ENCODE results near the gene TRDN.

TRDN gene

DNA sequence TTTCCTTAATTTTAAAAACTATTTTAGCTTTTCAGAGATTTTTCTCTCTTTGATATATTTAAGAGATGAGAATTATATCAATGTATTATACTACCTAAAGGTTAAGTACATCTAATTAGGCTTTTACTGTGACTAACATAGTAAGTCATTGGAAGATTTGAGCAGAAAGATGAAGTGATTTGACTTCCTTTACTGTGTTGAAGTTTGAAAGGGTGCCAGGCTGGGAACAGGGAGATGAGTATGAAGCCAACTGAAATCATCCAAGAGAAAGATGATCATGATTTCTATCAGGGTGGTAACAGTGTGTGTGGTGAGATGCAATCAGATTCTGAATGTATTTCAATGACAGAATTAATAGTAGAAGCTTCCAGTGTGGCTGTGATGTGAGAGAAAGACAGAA lies 87.3 kb downstream of the TRDN start:
- no peak overlapping the region for H3K4me3 ChIP-seq (replicated peaks; ENCODE audit: low read depth, low read length)
- DNase-seq (ENCODE audit: low read depth) = no peak
- TF ChIP-seq, protein P1, sequence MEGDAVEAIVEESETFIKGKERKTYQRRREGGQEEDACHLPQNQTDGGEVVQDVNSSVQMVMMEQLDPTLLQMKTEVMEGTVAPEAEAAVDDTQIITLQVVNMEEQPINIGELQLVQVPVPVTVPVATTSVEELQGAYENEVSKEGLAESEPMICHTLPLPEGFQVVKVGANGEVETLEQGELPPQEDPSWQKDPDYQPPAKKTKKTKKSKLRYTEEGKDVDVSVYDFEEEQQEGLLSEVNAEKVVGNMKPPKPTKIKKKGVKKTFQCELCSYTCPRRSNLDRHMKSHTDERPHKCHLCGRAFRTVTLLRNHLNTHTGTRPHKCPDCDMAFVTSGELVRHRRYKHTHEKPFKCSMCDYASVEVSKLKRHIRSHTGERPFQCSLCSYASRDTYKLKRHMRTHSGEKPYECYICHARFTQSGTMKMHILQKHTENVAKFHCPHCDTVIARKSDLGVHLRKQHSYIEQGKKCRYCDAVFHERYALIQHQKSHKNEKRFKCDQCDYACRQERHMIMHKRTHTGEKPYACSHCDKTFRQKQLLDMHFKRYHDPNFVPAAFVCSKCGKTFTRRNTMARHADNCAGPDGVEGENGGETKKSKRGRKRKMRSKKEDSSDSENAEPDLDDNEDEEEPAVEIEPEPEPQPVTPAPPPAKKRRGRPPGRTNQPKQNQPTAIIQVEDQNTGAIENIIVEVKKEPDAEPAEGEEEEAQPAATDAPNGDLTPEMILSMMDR (IDR thresholded peaks at IDR 0.05; ENCODE audit: low read length, missing control alignments) = no peak

DNA sequence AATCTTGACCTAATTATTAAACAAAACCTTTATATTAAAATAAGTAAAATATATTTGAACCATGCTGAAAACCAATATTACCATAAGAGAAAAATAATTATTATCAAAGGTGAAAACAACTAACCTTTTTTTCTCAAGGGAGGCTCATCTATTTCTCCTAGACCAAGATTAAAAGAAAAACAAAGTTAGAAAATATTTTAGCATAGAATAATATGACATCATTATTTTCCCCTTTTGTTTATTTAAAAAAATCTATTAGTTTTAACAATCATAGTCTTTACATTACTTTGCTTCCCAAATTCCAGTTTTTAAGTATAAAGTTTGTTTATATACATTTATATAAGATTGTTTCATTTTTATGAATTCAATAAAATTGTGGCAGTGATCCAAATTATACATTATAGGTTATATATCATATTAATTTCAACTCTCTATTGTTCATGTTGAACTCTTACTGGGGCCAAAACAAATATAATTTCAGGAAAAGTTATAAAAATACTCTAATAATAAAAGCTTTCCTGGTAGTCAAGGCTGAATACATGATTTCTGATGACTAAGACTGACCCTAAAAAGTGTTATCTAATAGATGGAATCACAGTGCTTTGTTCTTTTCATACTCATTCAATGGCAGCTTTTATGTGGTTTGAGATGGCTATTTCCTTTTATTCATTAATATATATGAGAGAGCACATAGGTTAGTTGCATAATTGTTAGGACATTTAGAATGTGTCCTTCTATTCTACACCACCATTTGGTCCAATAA lies 89.4 kb downstream of the TRDN start:
- no peak for DNase-seq (ENCODE audit: low read depth)
- TF ChIP-seq, protein P1 (IDR thresholded peaks at IDR 0.05; ENCODE audit: low read length, missing control alignments) = no peak
- no peak overlapping the region for H3K4me3 ChIP-seq (replicated peaks; ENCODE audit: low read depth, low read length)

DNA sequence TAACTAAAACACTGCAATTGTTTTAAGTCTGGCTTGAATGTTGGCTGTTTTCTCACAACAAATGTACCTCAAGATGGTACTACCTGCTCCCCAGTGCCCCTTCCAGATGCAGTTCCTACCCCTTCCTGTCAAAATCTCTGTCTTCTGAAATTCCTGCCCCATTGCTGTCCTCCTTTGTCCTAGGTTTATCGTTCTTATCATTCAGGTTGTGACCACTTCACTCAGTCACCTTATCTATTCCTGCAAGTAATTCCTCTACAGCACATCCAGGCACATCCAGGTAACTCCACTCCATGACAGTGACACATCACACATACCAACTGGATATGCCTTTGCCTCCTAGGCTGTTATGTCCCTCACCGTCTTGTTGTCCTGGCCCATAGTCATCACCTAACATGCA lies 90.2 kb downstream of the TRDN start:
- TF ChIP-seq, protein P1 (IDR thresholded peaks at IDR 0.05; ENCODE audit: low read length, missing control alignments) = no peak

DNA sequence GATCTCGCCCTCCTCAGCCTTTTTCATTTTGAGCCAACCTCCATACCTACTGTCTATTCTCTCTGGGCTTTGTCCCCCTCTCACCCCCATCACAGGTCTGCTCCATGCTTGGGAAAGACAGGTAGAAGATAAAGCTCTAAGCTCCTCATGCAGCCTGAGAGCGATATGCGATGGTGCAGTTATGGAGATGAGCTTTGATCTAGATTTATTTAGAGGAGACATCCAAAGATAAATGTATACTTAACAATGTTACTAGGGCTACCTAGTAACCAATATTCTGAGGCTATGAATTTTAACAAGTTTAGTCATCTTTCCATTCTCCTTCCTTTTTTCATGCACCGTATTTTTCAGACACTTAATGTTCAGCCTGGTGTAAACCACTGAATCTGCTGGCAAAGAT lies 95.3 kb downstream of the TRDN start:
- DNase-seq (ENCODE audit: low read depth) = no peak
- H3K4me3 ChIP-seq (replicated peaks; ENCODE audit: low read depth, low read length) = no peak overlapping the region
- TF ChIP-seq, protein P1 (IDR thresholded peaks at IDR 0.05; ENCODE audit: low read length, missing control alignments) = no peak

More for the DNA sequence above, 90.2 kb downstream of the TRDN start:
- DNase-seq (ENCODE audit: low read depth) = no peak
- no peak overlapping the region for H3K4me3 ChIP-seq (replicated peaks; ENCODE audit: low read depth, low read length)

DNA sequence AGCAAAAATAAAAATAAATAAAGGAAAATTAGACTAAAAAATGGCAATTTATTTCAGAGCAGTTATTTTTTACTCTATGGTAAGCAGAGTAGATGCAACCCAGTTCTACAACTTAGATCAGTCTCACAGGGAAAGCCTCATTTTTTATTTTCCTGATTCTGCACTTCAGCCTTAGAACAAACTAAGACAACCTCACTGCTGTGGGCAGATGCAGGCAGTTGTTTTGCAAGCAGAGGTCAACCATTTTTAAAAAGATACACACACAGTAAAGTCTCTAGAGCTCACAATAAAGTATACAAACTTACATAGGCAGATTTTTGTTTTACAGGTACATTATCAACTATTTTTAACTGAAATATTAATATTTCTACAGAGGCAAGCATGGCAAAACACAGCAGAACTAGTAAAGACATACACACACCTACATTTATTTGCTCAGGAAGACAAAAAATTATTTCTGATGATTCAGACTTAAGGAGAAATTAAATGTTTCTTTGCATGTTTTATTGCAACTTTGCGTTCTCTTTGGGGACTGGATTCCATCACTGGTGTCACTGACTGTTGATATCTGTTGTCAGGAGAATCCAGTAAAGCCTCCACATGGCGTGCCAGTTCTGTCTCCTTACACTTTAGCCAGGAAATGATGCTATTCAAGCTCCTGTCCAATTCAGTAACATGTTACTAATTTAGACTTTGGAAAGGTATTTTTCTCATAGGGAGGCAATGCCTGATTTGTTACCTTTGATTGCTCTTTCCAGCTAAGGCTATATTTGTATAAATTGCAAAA lies 102.7 kb downstream of the TRDN start:
- DNase-seq (ENCODE audit: low read depth) = no peak
- TF ChIP-seq, protein P1 (IDR thresholded peaks at IDR 0.05; ENCODE audit: low read length, missing control alignments) = no peak
- no peak overlapping the region for H3K4me3 ChIP-seq (replicated peaks; ENCODE audit: low read depth, low read length)

DNA sequence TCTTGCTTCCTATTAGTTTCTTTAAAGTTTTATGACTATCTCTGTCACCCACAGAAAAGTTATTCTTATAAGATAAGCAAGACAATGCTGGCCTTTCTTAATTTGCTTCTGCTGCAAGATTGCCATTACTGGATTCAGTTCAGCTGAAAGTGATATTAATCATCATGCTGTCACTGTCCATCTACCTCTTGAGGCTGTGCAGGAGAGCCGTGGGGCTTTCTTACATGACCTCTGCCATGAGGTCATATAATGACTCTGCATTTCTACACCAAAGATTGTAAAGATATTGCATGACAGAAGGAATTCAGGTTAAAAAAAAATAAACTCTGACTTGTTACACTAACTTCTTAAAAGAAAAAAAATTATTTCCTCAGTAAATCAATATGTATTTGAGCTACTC lies 106.9 kb downstream of the TRDN start:
- H3K4me3 ChIP-seq (replicated peaks; ENCODE audit: low read depth, low read length) = no peak overlapping the region
- no peak for DNase-seq (ENCODE audit: low read depth)
- TF ChIP-seq, protein P1 (IDR thresholded peaks at IDR 0.05; ENCODE audit: low read length, missing control alignments) = no peak

Data from fibroblast of pulmonary artery (primary cell).